GM12874 (cell line): ENCODE results near the gene TALDO1.

Experiments
- CTCF ChIP-seq: IDR thresholded peaks from 2 replicates; pipeline ENCODE4 v1.5.1; 2011; ENCODE audit warnings: low read depth, mild to moderate bottlenecking, control low read depth, low read length, moderate library complexity; ENCODE audit not compliant: insufficient read depth

The TALDO1 gene

GRCh38 chr11:764322-765024 is 17.2 kb downstream of the TALDO1 start:
- TF ChIP-seq CTCF = no peak

- TF ChIP-seq CTCF = peak; percentile 75
Measured at GRCh38 chr11:765025-765801, 17.9 kb downstream of the TALDO1 start.

- no peak for TF ChIP-seq CTCF
Measured at GRCh38 chr11:765802-766091, 18.5 kb downstream of the TALDO1 start.

- TF ChIP-seq CTCF = no peak
Measured at GRCh38 chr11:766106-766935, 19.1 kb downstream of the TALDO1 start.

- TF ChIP-seq CTCF = no peak
Measured at GRCh38 chr11:766936-767210, 19.6 kb downstream of the TALDO1 start.

GRCh38 chr11:767238-767637 is 20.0 kb downstream of the TALDO1 start:
- TF ChIP-seq CTCF = no peak

GRCh38 chr11:769887-770641 is 22.8 kb downstream of the TALDO1 start:
- TF ChIP-seq CTCF = no peak
